GM12874 (cell line): ENCODE data around the gene DPYSL5.

Source experiments
- CTCF ChIP-seq: IDR thresholded peaks from 2 replicates; pipeline ENCODE4 v1.5.1; 2011; ENCODE audit warnings: low read depth, mild to moderate bottlenecking, control low read depth, low read length, moderate library complexity; ENCODE audit not compliant: insufficient read depth

The DPYSL5 gene

GRCh38 chr2:26877276-26877675 is 29.3 kb downstream of the DPYSL5 start:
- no peak for TF ChIP-seq CTCF

- no peak for TF ChIP-seq CTCF
These were observed 32.2 kb downstream of the DPYSL5 start for GRCh38 chr2:26880161-26880560.

GRCh38 chr2:26880910-26881435 is 33.0 kb downstream of the DPYSL5 start:
- TF ChIP-seq CTCF: no peak

DNA sequence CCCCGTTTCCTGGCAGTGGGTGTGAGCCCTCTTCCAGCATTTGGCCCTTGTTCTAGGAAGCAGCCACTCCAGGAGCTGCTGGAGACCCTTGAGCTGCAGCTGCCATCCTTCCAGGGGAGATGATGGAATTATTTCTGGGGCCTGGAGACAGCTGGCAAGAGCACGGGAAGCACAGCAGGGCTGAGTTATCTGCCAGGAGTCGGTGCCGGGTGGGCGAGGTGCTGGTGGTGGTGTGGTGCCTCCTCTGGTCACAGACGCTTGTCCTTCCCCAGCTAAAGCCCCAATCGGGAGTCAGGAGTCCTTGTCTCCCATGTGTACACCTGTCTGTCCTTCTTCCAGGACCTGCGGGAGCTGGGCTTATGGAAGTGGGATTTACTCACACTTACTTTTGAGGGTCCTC is 36.0 kb downstream of the DPYSL5 start:
- no peak for TF ChIP-seq CTCF

DNA sequence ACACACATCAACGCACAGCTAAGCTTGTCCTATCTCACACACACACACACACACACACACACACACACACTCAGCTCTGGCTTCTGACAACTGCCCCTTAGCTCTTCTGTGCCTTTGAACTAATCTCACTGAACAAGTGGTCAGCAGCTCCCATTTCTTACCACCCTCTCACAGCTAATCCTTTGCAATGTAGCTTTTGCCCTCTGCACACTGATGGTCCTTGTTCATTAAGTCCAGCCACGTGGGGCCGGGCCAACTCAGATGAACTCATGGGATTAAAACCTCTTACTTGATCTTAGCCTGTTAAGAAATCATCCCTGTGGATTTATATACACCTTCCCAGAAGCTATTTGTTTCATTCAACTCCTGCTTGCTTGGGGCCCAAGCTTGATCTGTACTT is 36.6 kb downstream of the DPYSL5 start:
- no peak for TF ChIP-seq CTCF

DNA sequence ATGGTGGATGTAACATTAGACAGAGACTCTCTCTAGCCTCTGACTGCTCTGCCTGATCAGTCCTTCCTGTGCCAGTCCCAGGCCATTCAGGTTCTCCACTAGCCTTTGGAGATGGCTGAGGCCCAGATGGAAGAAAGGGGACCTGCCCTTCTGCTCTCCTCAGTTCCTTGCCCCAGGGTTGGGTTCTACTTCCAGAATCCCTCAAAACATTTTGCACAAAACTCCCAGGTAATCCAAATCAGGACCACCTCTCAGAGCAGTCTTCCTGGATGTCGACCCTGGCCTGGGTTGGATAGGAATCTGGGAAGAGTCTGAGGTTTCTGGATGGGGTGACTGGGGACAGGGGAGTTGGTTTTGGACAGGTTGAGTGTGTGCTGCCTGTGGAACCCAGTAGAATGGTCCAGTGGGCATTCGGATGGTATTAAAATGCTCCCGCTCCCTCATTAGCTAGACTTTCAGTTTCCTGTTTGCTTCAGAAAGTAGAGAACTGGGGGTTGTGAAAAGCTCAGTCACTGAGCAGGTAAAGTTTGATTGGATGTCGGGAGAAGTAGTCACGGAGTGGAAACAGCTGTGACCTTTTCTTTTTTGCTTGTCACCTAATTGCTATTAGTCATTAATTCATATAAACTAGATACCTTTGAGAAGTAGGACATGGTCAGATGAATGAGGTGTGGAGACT is 37.9 kb downstream of the DPYSL5 start:
- no peak for TF ChIP-seq CTCF

- TF ChIP-seq CTCF: no peak
These were observed 38.8 kb downstream of the DPYSL5 start for GRCh38 chr2:26886736-26887135.
